Right kidney (tissue), 1 donor: Measurements from ENCODE around the gene AOPEP.

ENCODE experiments used
- DNase-seq: peaks from one replicate; pipeline ENCODE4 v3.0.0-alpha.2; 2016

Gene AOPEP

GRCh38 chr9:95099321-95100070, 373.0 kb downstream of the AOPEP start:
- no peak for DNase-seq

DNA sequence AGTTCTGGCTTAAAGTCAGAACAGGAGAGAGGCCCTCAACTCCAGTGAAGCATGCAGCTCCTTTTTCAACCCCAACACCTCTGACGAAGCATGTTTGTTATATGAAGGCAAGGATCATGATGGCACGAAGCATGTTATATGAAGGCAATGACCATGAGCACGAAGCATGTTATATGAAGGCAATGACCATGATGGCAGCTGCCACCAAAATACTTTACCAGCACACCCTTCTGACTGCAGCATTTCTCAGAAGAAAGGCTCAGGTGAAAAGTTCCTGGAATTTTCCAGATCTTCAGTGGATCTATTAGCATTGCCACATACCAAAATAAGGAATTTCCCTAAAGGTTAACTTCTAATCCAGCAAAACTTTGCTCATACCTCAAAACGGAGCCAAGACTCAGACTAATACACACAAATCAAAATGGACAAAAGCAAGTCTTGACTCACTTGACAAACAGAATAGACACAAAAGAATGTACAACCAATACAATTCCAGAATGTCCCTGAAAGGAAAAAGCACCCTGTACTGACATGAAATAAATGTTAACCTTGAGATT, 373.6 kb downstream of the AOPEP start:
- DNase-seq: no peak

DNA sequence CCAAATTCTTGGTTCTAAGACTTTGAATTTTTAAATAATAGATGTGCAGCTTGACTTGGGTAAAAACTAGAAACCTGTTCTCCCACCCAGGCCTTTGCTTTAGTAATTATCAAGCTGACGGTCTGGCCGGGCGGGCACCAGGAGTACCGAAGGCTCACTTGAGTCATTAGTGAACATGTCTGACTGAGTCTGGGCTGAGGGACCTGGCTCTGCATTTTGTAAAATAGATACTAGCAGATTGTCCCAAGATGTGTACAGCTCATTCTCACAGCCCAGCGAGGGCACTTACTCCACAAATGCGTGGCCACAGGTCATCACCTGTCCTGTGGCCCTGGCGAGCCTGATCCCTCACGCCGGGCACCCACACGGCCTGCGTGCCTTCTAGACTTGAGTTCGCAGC, 374.8 kb downstream of the AOPEP start:
- DNase-seq: no peak

DNA sequence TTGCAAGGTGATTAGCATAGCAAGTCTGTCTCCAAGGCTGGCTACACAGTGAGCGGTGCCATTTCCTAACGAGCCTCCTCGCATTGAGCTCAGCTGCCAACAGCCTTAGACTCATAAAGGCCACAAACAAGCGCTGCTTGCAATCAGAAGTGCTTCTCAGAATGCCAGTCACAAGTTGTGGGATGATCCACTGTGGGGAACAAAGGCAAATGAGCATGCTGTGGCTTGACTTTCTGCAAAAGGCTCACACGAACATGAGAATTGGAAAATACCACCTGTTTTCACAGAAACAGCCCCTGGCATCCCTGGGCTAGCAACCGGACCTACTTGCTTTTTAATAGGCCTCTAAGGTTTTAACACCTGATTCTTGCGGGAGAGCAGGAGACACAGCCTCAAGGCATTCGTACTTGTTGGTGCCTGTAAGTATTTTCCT, 375.5 kb downstream of the AOPEP start:
- DNase-seq: no peak

- DNase-seq: no peak
Measured at GRCh38 chr9:95102572-95102971, 376.1 kb downstream of the AOPEP start.

- no peak for DNase-seq
Measured at GRCh38 chr9:95103281-95103771, 376.8 kb downstream of the AOPEP start.

- DNase-seq: no peak
Measured at GRCh38 chr9:95103871-95104580, 377.5 kb downstream of the AOPEP start.

DNA sequence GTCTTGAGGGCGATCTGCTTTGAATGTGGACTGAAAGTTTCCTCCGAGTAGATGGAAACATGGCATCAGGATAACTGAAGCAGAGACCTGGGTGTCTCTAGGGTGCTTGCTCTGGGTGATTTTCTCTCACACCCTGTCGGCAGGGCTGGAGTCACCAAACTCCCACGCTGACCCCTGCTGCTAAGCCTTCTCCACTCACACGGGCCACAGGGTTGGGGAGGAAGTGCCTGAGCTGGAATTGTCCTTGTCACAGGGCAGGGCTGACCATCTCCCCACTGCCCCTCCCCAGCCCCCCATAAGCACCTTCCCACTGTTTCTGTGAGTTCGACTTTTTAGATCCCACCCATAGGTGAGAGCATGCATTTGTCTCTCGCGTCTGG, 378.1 kb downstream of the AOPEP start:
- no peak for DNase-seq

- no peak for DNase-seq
Measured at GRCh38 chr9:95104980-95105379, 378.5 kb downstream of the AOPEP start.

DNA sequence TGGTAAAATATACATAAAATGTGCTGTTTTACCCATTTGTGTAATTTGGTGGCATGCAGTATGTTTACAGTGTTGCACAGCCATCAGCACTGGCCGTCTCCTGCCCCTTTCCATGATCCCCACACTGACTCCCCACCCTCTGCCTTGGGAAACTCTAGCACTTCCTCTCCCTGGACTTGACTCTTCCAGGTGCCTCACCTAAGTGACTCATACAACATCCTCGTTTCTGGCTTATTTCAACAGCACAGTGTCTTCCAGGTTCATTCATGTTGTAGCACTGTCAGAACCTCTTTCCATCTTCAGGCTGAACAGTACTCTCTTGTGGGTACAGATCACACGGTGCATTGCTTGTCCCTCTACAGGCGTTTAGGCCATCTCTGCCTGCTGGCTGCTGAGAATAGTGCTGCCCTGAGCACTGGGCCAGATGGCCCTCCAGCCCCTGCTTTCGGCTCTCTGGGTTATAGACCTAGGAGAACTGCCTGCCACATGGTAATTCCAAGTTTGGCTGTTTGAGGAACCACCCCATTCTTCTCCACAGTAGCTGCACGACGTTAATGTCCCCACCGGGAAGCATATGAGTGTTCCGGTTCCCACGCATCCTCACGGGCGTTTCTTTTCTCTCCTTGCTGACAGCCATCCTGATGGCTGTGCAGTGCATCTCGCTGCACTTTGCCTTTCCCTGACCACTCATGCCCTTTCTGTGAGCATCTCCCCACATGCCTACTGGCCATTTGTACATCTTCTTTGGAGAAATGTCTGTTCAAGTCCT, 379.2 kb downstream of the AOPEP start:
- no peak for DNase-seq

DNA sequence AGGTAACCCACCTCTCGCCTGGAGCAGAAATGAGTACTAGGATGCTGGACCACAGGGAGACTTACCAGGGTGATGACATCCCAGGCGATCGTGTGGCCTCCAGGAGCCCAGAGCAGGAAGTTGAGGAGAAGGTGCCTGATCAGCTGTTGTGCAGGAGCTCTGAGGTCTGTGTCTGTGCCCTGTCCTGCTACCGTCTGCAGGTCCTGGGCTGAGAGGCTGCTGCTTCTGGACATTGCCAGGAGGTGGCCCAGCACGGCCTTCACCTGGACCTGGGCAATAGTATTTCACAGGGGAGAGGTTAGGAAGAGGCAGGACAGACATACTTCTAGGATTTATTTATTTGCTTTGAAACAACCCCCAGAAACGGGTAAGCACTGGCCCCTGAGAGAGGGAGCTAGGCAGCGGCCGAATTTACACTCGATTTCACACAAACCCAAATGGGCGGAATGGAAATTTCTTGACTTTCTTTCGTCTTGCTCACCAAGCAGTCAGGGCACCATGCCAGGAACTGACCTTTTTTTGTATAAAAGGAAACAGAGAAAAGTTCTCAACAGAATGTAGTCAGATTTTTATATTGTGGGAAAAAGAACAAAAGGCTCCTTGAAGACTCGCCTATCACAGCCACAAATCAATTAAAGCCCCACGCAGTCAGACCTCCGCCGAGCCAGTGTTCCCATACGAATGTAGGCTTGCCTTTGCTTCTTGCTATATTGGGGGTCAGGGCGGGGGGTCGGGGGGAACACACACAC, 380.7 kb downstream of the AOPEP start:
- no peak for DNase-seq

- DNase-seq: no peak
Measured at GRCh38 chr9:95107976-95108375, 381.5 kb downstream of the AOPEP start.

- no peak for DNase-seq
Measured at GRCh38 chr9:95108777-95109176, 382.3 kb downstream of the AOPEP start.

DNA sequence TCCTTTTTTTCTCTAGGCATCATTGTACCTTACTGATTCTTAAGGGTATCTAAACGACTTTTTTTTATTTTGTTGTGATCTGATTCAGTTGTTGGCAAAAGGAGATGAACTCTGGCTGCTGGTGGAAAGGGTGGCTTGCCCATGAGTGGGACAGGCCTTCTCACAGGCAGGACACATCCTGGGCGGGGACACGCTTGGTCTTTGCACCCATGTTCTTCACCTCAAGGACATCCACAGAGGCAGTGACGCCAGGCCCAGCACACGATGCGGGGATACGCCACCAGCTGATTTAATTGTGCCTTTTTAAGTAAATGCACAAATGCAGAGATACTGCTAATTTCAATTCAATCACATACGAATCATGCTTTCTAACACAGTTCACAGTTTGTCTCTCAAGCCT, 383.0 kb downstream of the AOPEP start:
- no peak for DNase-seq

DNA sequence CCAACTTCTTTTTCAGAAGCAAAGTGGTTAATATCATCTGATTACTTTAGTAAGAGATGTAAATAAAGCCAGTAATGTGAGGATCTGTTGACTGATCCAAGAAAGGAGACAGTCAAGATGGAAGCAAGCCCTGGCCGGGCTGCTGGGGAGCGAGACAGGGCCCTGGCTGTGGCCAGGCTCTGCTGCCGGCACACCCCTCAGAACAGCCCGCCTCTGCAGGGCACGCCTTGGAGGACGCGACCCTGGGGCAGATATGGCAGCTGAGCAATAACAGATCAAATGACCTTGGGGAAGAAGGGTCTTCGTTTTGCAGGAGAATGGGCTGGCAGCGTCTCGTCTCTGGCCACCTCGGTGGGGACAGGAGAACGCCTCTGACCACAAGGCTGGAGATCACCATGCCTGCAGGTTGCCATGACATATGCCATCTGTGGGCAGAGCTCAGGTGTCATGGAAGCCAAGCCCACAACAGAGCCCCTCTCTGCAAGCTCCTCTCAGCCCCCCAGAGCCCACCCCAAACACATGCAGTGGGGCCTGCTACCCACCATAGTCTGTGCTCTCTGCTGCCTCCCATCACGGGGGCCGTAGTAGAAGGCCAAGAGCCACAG, 384.5 kb downstream of the AOPEP start:
- no peak for DNase-seq

GRCh38 chr9:95111716-95112115, 385.2 kb downstream of the AOPEP start:
- DNase-seq: no peak

GRCh38 chr9:95112436-95113280, 386.2 kb downstream of the AOPEP start:
- no peak for DNase-seq

- no peak for DNase-seq
Measured at GRCh38 chr9:95115104-95115503, 388.6 kb downstream of the AOPEP start.

DNA sequence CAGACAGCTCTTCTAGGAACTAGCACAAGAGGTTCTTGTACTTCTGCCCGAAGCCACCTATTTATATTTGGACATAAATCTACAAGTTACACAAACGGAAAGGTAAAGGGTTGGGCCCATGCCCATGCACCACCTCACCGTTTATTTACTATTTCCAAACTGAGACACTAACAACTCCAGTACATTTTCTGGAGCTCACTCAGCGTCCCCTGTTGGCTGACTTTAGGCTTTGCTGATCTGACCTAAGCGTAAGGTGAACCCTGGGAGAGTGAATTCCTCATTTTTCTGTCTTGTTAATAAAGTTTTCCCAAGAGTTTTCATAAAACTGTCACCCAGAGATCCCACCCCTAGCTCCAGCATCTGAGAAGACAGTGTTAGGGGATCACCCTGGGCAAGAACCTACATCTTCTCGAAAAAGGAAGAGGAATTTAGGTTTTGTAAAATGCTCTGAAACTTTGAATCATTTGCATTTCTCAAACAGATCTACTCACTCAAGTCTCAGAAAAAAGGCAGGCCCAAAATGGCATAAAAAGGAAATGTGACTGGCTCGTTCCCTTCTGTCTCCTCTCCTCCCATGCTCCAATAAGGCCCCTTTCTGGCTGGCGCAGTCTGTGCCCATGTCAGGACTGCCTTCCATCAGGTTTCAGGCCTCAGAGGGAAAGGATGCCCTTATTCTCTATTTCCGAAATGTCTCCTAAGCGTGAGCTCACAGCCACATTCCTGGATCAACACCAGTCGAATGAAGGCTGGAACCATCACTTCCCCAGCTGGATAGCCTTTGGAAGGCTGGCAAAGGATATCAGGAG, 389.7 kb downstream of the AOPEP start:
- no peak for DNase-seq

GRCh38 chr9:95116808-95117204, 390.3 kb downstream of the AOPEP start:
- no peak for DNase-seq
